ENCODE results near the gene HBG2. TPM values are rescaled to one million over a fixed set of nuclear protein-coding genes. Genes with fewer than 3 reads are reported as not detected.

Gene HBG2
- total and polyA plus RNA-seq, 2 of the 13 experiments (the other 11 are each of a cell fraction or from before 2014, with no cell fraction given), result not detected

DNA sequence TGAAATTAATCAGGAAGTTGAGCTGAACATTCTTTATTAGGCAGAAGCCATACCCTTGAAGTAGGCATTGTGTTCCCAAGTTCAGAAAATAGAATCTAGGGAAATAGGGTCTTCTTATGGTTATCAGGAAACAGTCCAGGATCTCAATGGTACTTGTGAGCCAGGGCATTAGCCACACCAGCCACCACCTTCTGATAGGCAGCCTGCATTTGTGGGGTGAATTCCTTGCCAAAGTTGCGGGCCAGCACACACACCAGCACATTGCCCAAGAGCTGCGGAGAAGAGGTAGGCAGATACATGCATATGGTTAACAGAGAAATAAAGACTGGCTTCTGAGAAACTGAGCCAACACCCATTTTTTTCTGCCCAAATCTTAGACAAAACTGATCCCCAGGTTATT is 21.8 kb downstream of the HBG2 start:
- BruUV-seq (replicated peaks), result no TSS peak
- H3K4me2 ChIP-seq (ENCODE audit: low read depth, low read length), result no peak overlapping the region
- H2AFZ ChIP-seq (ENCODE audit: low read length), result no peak overlapping the region
- ATAC-seq, result no peak
- no peak for TF ChIP-seq ZNF616 (CRISPR knock-in tag; IDR thresholded peaks at IDR 0.05; ENCODE audit: low read depth)
- TF ChIP-seq ZSCAN20 (CRISPR knock-in tag; IDR thresholded peaks at IDR 0.05; ENCODE audit: borderline replicate concordance), result no peak
- TF ChIP-seq PBX2 (CRISPR knock-in tag; IDR thresholded peaks at IDR 0.05), result no peak
- TF ChIP-seq ZNF232 (CRISPR knock-in tag; IDR thresholded peaks at IDR 0.05; ENCODE audit: borderline replicate concordance), result no peak
- TF ChIP-seq ZNF766 (CRISPR knock-in tag; IDR thresholded peaks at IDR 0.05; ENCODE audit: borderline replicate concordance), result no peak
- no peak for TF ChIP-seq ZNF569 (CRISPR knock-in tag; IDR thresholded peaks at IDR 0.05; ENCODE audit: borderline replicate concordance)
- TF ChIP-seq CBX2 (IDR thresholded peaks at IDR 0.05; ENCODE audit: low read depth, low read length), result no peak
- TF ChIP-seq CBX2 (CRISPR knock-in tag; IDR thresholded peaks at IDR 0.05; ENCODE audit: low read depth), result no peak
- TF ChIP-seq, protein P1, sequence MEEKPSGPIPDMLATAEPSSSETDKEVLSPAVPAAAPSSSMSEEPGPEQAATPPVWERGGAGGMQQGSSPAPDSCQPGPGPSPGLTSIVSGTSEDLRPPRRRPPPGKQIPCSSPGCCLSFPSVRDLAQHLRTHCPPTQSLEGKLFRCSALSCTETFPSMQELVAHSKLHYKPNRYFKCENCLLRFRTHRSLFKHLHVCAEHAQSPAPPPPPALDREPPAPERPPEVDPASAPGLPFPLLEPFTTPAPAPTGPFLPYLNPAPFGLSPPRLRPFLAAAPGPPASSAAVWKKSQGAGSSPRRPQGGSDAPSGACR (CRISPR knock-in tag; IDR thresholded peaks at IDR 0.05), result no peak
- no peak for TF ChIP-seq CCDC6 (CRISPR knock-in tag; IDR thresholded peaks at IDR 0.05)
- no peaks in the 10 kb centered on the region for H3K27me3 ChIP-seq (ENCODE audit: control insufficient read depth in 1 of 2, insufficient read depth in 2 of 2, low read length in 2 of 2)
- in situ Hi-C loops (cut with HindIII; ENCODE audit: extremely low pct_ligation_motif_present, low pct_unique_long_range_greater_than_20kb), result no loop called here
- no peak overlapping the region for H3K27ac ChIP-seq (ENCODE audit: extremely low read length, insufficient read depth, low read length)
- no peaks in the 10 kb centered on the region for H3K9me3 ChIP-seq (ENCODE audit: low read length)
- H3K79me2 ChIP-seq (ENCODE audit: insufficient read depth, low read length), result no peaks in the 10 kb centered on the region
- no peaks in the 10 kb centered on the region for H3K4me1 ChIP-seq (ENCODE audit: insufficient read depth, low read length)
- intact Hi-C loops (cut with micrococcal nuclease; ENCODE audit: unreplicated experiment), result no loop called here
- H3K9ac ChIP-seq (ENCODE audit: insufficient read depth, low read depth, low read length), result no peak overlapping the region
- ChIA-PET POLR2A (no interaction called here), CTCF (ENCODE audit: low intra/inter-chr PET ratio, low total read pairs) (no interaction called here)
- no peak overlapping the region for H3K4me3 ChIP-seq (replicated peaks in 1 of 3; ENCODE audit: insufficient read depth in 1 of 3, low read depth in 2 of 3, low read length in 3 of 3)
- DNase-seq (ENCODE audit: low spot score), result no peak
- WGBS (ENCODE audit: low lambda C conversion rate), result 28% methylated on average over 2 of the region's 2 CpGs
- no peaks in the 10 kb centered on the region; the same call in 1 of the 2 replicates for H4K20me1 ChIP-seq (ENCODE audit: insufficient read depth, low read length)
- no peak for FAIRE-seq
- no peaks in the 10 kb centered on the region for H3K36me3 ChIP-seq (replicated peaks in 1 of 2; ENCODE audit: control insufficient read depth in 1 of 2, insufficient read depth in 2 of 2, low read length in 2 of 2)
